Measurements from ENCODE around the gene PNN.
A peak's percentile ranks its signal among the peaks of the same experiment; 100 is the strongest.

GRCh38 chr14:39181026-39181692 lies 6.1 kb downstream of the PNN start:
- TF ChIP-seq POLR2AphosphoS2 (IDR thresholded peaks at IDR 0.05; ENCODE audit: low read length), result peak; percentile 52; the same call in 1 of the 2 replicates
- TF ChIP-seq XRCC3 (IDR thresholded peaks at IDR 0.05), result no peak

All from K562 (cell line).